ENCODE results near the gene RPS21.
"Not testable (repeated sequence)": the region's sequence is repeated elsewhere in the genome, so short reads cannot be mapped to it uniquely, and the experiment has no call there.

The RPS21 gene

GRCh38 chr20:62371588-62372041 lies 15.3 kb upstream of the RPS21 start:
- TF ChIP-seq PPARA (CRISPR knock-in tag; IDR thresholded peaks at IDR 0.05; ENCODE audit: borderline replicate concordance): no peak
- no peak for TF ChIP-seq GLIS3 (CRISPR knock-in tag; IDR thresholded peaks at IDR 0.05)
- no peak for TF ChIP-seq ESRRG (CRISPR knock-in tag; IDR thresholded peaks at IDR 0.05)
- TF ChIP-seq TSHZ2 (CRISPR knock-in tag; IDR thresholded peaks at IDR 0.05): no peak
- TF ChIP-seq ISL1 (CRISPR knock-in tag; IDR thresholded peaks at IDR 0.05): no peak
- TF ChIP-seq CSRNP3 (CRISPR knock-in tag; IDR thresholded peaks at IDR 0.05): no peak
- TF ChIP-seq SNAI2 (CRISPR knock-in tag; IDR thresholded peaks at IDR 0.05): no peak
- TF ChIP-seq ZNF70 (CRISPR knock-in tag; IDR thresholded peaks at IDR 0.05): no peak
- no peak for TF ChIP-seq ZFP3 (CRISPR knock-in tag; IDR thresholded peaks at IDR 0.05)
- TF ChIP-seq ZNF8 (CRISPR knock-in tag; IDR thresholded peaks at IDR 0.05): no peak
- no peak for TF ChIP-seq OSR1 (CRISPR knock-in tag; IDR thresholded peaks at IDR 0.05)
- no peak for TF ChIP-seq PATZ1 (CRISPR knock-in tag; IDR thresholded peaks at IDR 0.05; ENCODE audit: borderline replicate concordance)
- TF ChIP-seq TOX (CRISPR knock-in tag; IDR thresholded peaks at IDR 0.05; ENCODE audit: borderline replicate concordance): no peak
- TF ChIP-seq ZC3H10 (CRISPR knock-in tag; IDR thresholded peaks at IDR 0.05): no peak
- no peak for TF ChIP-seq POU6F1 (CRISPR knock-in tag; IDR thresholded peaks at IDR 0.05; ENCODE audit: borderline replicate concordance, low read depth)
- TF ChIP-seq ARNTL (CRISPR knock-in tag; IDR thresholded peaks at IDR 0.05; ENCODE audit: borderline replicate concordance, low read depth): no peak
- TF ChIP-seq CSDC2 (CRISPR knock-in tag; IDR thresholded peaks at IDR 0.05): no peak
- TF ChIP-seq TCF4 (CRISPR knock-in tag; IDR thresholded peaks at IDR 0.05; ENCODE audit: borderline replicate concordance): no peak
- TF ChIP-seq BACH2 (CRISPR knock-in tag; IDR thresholded peaks at IDR 0.05; ENCODE audit: borderline replicate concordance): no peak
- no peak for ATAC-seq

- TF ChIP-seq ZC3H10 (CRISPR knock-in tag; IDR thresholded peaks at IDR 0.05): no peak
- TF ChIP-seq SNAI2 (CRISPR knock-in tag; IDR thresholded peaks at IDR 0.05): no peak
- no peak for TF ChIP-seq ISL1 (CRISPR knock-in tag; IDR thresholded peaks at IDR 0.05)
- no peak for TF ChIP-seq ZNF8 (CRISPR knock-in tag; IDR thresholded peaks at IDR 0.05)
- TF ChIP-seq ARNTL (CRISPR knock-in tag; IDR thresholded peaks at IDR 0.05; ENCODE audit: borderline replicate concordance, low read depth): no peak
- no peak for TF ChIP-seq CSRNP3 (CRISPR knock-in tag; IDR thresholded peaks at IDR 0.05)
Measured at GRCh38 chr20:62372042-62372993, 14.6 kb upstream of the RPS21 start.

GRCh38 chr20:62373631-62374179 lies 13.2 kb upstream of the RPS21 start:
- ATAC-seq: not testable (repeated sequence)

More at GRCh38 chr20:62372042-62372993, 14.6 kb upstream of the RPS21 start:
- no peak for ATAC-seq

All from SK-N-SH treated with all-trans-retinoic acid at 6 μM for 48 hours (cell line).